Measurements from ENCODE around the gene ACOXL.

Gene ACOXL

GRCh38 chr2:110702514-110703380, 29.6 kb upstream of the ACOXL start:
- TF ChIP-seq CTCF (conservative IDR thresholded peaks at IDR 0.05; ENCODE audit: low read depth): no peak
- ChIA-PET POLR2A (ENCODE audit: low non-redundant PET) (no interaction called here), CTCF (interaction anchor here (1.0 kb wide), 1 partner anchor 52 kb away, joined by 4 read pairs; no protein-coding TSS in a partner anchor)
- no peak for DNase-seq (ENCODE audit: low spot score)
- no peak overlapping the region for H3K27ac ChIP-seq

- ChIA-PET POLR2A (ENCODE audit: low non-redundant PET) (no interaction called here), CTCF (no interaction called here)
- no peak for TF ChIP-seq CTCF (conservative IDR thresholded peaks at IDR 0.05; ENCODE audit: low read depth)
- no peak overlapping the region for H3K27ac ChIP-seq
- DNase-seq (ENCODE audit: low spot score): no peak
Measured at GRCh38 chr2:110707386-110707965, 24.9 kb upstream of the ACOXL start.

- DNase-seq (ENCODE audit: low spot score): no peak
- TF ChIP-seq CTCF (conservative IDR thresholded peaks at IDR 0.05; ENCODE audit: low read depth): no peak
- ChIA-PET POLR2A (ENCODE audit: low non-redundant PET) (no interaction called here), CTCF (no interaction called here)
- no peak overlapping the region for H3K27ac ChIP-seq
Measured at GRCh38 chr2:110708455-110708854, 23.9 kb upstream of the ACOXL start.

- no peak for DNase-seq (ENCODE audit: low spot score)
- ChIA-PET CTCF (no interaction called here), POLR2A (ENCODE audit: low non-redundant PET) (no interaction called here)
- H3K27ac ChIP-seq: no peak overlapping the region
- TF ChIP-seq CTCF (conservative IDR thresholded peaks at IDR 0.05; ENCODE audit: low read depth): no peak
Measured at GRCh38 chr2:110712737-110713136, 19.6 kb upstream of the ACOXL start.

- ChIA-PET CTCF (interaction anchor here (0.6 to 1.2 kb wide), 2 partner anchors 31 to 42 kb away, joined by 3 read pairs; no protein-coding TSS in a partner anchor), POLR2A (ENCODE audit: low non-redundant PET) (no interaction called here)
- no peak overlapping the region for H3K27ac ChIP-seq
- TF ChIP-seq CTCF (conservative IDR thresholded peaks at IDR 0.05; ENCODE audit: low read depth): no peak
- DNase-seq (ENCODE audit: low spot score): peak; percentile 33
Measured at GRCh38 chr2:110713513-110714362, 18.6 kb upstream of the ACOXL start.

Measured in RWPE1 (cell line).